T-helper 1 cell treated with Interleukin-12 subunit alpha and Interleukin-12 subunit beta and Interleukin-4 antibody, amounts not matched to agents 30 ng/mL and 1 ng/mL, for 36 hours (primary cell): ENCODE measurements around the gene PLXDC2. TPM values are rescaled to one million over a fixed set of nuclear protein-coding genes. Genes with fewer than 3 reads are reported as not detected.

ENCODE experiments used
- intact Hi-C: fragments of 100-400 bp; cut with micrococcal nuclease; formaldehyde crosslinking; loops from one replicate; pipeline ENCODE4 v1.15.1; 2024
- total RNA-seq: library from RNA; stranded (reverse); gene quantifications from 2 replicates; pipeline ENCODE4 v1.2.3, GENCODE V29; 2022

The PLXDC2 gene
- total RNA-seq, 1 donor from 2014 or later, result 0.10 TPM

DNA sequence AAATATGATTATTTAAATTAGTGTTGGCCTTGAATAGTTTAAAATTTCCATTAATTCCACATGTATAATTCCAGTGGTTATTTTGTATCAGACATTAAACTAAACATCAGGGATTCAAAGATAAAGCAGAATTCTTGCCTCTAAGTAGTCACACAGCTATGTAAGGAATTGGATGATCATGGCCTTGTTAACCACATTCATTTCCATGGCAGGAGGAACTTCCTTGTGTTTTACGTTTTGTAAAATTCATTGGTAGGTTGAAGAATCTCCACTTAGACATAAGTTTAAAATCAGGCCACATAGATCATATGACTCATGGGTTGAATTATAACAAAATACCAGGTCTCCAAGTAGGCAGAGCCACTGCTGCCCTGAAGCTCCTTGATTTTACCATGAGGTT is 289.7 kb downstream of the PLXDC2 start:
- intact Hi-C loops, result no loop called here

DNA sequence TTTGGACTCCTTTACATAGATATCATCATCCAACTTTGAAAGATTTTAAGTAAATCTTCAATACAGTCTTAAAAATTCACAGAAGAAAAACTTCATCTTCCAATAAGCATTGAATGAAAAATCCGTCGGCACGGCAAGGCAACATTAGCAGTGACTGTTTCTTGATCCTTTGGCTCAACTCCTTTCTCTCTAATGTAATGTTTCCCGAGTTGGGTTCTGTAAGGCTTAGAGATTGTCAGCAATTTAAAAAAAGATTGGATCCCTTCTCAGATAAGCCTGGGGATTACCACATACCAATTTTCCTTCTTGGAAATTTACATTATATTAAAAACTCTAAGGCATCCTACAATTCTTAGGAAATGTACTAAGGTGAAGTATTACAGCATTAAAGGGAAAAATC is 291.8 kb downstream of the PLXDC2 start:
- intact Hi-C loops, result no loop called here

DNA sequence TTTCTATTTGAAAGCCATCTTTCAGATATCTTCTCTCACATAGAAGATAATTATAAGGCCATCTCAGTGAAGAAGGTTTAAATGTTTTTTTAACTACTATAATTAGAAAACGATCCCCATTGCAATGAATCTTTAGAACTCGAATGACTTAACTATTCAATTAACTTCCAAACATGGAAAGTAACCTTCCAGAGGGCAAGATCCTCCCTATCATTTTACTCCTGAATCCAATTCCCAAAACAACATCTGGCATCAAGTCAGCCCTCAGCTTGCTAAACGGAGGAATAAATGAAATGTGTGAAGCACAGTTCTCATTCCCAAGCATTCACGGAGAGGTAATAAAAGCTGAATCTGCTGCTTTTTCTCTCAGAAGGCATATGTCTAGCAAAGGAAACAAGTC is 293.4 kb downstream of the PLXDC2 start:
- intact Hi-C loops, result no loop called here

DNA sequence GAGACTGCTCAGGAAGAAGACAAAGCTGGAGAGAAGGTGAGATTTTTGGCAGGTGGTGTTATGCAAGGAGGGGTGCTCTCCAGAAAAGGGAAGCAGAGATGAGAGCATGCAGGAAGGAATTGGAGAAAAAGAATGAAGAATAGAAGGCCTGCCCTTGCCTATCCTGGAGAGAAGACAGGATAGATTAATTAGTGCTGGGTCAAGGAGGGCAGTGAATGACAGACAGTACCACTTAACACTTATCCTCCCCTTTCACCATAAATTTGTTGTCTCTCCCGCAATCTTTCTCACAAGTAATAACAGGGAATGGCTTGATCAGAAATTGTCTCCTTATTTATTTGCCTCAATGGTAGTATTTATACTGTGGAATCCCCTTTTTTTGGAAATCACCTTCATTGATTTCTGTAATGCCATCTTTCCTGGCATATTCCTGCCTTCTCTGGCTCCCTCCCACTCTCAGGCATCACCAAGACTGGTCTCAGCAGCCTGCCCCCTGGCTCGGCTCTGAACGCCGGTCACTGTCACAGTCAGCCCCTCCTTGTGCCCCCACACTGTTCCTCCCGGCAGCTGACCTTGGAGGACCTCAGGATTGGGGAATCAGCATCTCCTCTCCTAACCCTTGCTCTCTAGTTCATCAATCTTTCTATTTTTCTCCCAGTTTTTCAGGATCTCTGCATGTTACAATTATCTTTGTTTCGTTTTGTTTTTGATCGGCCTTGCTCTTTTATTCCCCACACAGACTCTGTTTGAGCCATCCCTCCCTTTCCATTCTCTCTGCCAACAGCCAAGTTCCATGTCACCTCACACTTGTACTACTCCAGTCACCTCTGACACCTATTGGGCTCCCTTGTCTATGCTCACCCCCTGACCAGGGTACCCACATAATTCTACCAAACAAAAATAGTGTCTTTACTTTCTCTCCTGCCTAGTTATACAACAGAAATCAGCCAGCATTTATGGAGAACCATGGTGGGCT is 294.2 kb downstream of the PLXDC2 start:
- intact Hi-C loops, result no loop called here

DNA sequence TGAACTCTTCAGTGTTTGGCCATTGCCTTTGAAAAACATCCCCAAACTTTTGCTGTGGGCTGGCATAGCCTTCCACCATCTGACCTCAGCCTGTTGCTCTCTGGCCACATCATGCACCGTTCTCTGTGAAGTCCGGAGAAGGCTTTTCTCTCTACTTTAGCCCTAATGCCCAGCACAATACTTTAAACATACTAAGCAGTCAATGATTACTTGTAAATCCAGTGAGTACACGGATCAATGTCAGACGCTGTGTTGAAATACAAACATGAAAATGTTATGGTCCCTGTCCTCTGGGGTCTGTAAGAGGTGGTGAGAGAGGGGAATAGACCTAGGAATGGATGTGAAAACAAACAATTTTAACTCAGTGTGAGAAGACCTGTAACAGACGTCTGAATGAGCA is 297.9 kb downstream of the PLXDC2 start:
- intact Hi-C loops, result no loop called here

DNA sequence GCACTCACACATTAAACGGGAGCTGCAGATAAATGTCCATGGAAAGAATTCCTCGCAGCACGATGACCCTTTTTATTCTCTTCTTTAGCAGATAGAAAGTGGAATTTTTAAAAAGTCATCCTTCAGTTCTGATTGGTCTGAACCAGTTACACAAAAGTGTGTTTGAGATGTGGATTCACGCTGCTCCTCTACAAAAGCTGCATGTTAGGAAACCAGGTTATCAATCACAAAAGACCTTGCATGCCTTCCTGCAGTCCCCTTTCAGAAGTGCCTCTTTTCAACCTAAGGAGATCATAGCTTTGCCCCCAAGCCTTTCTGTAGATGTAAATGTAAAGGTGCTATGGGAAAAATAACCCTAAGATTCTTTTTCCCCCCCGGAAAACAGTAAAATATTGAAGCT is 299.7 kb downstream of the PLXDC2 start:
- intact Hi-C loops, result no loop called here

DNA sequence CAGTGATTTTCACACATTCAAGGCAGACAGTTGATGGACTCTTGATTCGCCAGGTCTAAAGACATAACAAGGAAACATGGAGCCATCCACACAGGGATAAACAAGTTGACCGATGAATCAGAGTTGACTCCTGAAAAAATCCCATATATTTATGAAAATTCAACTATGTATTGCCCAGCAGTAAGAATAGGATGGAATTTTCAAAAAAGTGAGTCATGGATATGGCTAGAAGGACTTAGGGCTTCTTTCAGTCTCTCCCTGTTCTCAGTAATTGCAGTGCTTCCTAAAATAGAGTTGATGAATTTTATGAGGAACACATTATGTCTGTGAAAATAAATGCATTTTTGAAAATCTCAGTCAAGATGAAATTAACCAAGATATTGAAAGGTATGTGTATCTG is 301.2 kb downstream of the PLXDC2 start:
- intact Hi-C loops, result no loop called here

DNA sequence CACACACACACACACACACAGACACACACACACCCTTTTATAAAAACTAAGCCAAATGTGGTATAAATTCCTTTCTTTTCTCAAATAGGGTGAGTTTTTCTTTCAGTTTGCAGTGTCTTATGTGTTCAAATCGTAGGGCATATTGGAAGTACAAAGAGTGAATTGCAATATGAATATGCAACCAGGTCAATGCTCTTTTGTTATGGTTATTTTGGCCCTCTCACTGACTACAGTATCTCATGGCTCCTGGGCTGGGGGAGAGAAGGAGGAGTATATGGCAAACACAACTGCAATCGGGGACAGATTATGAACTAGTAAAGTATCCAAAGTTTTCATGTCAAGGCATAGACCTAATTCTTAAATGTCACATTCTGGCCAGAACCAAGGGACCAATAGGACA is 301.9 kb downstream of the PLXDC2 start:
- intact Hi-C loops, result no loop called here

DNA sequence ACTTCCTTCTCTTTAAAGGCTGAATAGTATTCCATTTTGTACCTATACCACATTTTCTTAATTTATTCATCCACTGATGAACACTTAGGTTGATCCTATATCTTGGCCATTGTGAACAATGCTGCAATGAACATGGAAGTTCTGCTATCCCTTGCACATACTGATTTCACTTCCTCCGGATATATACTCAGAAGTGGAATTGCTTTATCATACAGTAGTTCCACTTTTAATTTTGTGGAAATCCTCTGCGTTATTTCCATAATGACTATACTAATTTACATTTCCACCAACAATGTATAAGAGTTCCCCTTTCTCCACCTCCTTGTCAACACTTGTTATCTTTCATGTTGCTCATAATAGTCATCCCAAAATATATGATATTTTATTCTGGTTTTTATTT is 312.6 kb downstream of the PLXDC2 start:
- intact Hi-C loops, result no loop called here

DNA sequence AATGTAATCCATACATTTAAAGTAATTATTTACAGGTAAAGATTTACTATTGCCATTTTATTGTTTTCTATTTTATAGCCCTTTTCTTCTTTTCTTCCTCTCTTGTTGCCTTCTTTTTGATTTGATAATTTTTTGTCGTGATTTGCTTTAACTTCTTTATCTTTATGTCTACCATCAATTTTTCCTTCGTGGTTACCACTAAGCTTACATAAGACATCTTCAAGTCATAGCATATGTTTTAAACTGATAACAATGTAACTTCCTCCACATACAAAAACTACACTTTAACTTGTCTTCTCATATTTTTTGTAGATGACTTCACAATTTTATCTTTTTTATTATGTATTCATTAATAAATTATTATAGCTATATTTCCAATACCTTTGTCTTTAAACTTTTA is 316.6 kb downstream of the PLXDC2 start:
- intact Hi-C loops, result no loop called here

DNA sequence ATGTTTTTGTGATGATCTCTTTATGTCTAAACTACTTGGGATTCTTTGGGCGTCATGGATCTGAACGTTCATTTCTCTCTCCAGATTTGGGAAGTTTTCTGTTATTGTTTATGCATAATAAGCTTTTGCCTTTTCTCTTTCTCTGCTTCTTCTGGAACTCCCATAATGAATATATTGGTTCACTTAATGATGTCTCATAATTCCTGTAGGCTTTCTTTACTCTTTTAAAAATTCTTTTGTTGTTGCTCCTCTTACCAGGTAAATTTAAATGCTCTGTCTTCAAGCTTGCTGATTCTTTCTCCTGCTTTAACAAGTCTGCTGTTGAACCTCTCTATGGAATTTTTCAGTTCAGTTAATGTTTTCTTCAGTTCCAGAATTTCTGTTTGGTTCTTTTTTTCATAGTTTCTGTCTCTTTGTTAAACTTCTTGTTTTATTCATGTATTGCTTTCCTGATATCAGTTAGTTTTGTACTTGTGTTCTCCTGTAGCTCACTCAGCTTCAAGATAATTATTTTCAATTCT is 317.5 kb downstream of the PLXDC2 start:
- intact Hi-C loops, result no loop called here

DNA sequence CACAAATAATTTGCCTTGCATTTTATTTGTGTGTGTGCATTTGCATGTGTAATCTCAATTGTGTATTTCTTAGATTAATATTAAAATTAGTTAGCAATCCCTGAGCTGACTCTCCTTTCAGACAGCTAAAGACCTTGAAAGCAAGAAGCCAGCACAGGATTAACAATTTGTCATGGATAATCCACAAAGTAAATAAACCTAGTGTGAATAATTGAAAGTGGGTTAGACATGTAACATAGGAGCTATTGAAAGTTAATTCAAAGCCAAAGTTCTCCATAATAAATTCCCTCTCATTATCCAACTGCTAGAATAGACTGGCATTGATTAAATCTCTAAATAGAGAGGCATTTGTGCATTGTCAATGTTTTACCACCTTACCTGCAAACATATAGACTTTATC is 326.1 kb downstream of the PLXDC2 start:
- intact Hi-C loops, result no loop called here

DNA sequence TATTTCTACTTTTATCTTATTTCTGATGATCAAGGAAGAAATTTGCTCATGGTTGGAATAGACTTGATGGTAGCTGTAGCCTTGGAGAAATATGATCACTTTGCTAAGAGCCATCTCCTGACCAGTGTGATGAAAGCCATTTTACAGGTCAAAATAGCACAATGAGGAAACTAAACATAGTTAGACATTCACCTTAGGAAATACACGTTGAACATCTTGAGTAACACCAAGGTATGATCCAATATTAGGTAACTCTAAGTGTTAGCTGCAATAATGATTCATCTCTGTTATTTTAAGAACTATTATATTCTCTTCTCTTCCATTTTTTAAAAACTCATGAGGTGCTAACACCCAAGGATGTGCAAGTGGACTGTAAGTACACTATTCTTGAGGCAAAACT is 328.0 kb downstream of the PLXDC2 start:
- intact Hi-C loops, result no loop called here

DNA sequence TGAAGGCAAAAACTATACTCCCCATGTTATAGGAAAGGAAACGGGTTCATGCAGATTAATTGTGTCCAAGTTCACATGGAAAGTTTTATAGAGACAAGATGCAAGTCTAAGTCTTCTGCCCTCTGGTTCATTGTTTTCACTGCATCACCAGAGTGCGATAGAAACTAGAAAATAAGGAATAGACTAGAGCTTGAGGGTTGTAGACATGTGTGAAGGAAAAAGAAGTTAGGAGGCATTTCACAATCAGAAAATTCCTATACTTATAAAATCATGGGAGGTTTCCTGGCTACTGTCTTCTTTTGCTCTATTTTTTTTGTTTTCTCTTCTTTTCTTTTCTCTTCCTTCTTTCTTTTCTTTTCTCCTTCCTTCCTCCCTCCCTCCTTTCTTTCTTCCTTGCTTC is 329.8 kb downstream of the PLXDC2 start:
- intact Hi-C loops, result no loop called here

DNA sequence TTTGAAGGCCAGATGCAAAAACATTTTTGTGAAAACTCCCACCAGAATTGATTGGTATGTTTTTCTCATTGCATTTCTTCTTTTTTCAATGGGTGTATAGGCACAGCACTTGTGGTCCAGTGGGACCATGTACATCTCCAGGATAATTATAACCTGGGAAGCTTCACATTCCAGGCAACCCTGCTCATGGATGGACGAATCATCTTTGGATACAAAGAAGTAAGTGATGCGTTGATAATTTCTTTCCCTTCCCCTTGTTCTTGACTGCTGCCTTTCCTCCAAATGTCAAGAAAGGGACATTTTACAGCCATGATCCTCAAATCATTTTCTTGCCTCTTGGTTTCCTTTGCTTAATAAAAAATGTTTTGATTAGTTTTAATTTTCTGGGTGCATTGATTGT is 331.5 kb downstream of the PLXDC2 start:
- intact Hi-C loops, result no loop called here

DNA sequence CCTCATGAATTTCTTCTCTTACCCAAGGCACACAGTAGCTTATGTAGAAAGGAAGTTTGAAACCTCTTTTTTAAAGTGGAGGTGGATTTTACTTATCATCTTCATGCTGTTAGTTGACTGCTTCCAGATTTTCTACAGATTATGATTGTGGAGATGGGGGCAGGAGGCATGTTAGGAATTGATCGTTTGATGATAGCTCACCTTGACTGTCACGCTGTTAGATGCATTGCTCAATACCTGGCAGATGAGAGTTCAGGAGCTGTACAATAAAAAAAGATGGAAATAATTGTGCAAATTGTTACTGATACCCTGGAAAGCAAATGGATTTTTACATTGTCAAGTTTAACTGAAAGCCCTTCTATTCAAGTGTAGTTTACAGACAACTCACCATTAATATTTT is 340.3 kb downstream of the PLXDC2 start:
- intact Hi-C loops, result no loop called here

DNA sequence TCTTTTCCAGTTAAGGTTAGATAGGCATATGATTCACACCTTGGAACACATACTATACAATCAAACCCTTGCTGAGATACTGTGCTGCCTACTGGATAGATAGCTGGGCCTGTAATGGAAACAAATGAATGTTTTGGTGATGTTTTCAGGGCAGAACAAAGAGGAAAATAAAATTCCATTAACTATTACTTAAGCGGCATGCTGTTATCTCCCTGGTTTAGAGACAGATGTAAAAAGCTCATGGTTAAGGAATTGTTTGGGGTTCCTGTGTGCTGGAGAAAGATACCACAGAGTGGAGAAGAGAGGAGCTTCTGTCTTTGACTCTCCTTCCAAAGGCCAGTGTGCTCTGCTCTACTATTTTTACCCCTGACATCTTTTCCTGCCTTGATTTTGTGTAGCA is 341.1 kb downstream of the PLXDC2 start:
- intact Hi-C loops, result no loop called here

DNA sequence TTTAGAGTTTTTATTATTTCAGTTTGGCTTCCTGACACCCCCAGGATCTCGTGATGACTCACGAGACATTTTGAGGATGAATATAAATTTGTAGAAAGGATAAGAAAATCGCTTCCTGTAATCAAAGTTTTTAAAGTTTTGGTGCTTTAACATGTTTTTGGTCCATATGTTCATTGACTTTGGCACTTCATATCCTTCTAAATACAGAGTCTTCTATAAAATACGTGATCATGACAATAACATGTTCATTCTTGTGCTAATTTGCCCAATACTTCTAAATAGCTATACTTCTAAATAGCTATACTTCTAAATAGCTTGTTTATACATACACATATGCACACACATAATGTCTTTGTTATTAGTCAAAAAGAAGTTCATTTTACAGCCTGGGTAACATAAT is 341.9 kb downstream of the PLXDC2 start:
- intact Hi-C loops, result no loop called here

DNA sequence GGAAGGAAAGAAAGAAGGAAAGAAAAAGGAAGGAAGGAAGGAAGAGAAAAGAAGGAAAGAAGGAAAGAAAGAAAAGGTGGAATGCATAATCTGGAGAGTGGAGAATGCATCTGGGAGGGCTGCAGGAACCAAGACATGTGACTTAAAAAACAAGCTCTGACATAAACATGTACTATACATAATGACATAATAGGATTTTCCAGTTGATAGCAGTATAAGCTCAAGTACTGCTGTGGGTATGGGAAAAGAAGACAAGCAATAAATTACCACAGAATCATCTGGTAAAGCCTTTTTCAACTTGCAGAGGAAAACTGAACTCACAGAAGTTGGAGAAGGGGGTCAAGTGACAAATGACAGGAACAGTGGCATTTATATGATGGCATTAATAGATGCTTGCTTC is 345.9 kb downstream of the PLXDC2 start:
- intact Hi-C loops, result no loop called here

DNA sequence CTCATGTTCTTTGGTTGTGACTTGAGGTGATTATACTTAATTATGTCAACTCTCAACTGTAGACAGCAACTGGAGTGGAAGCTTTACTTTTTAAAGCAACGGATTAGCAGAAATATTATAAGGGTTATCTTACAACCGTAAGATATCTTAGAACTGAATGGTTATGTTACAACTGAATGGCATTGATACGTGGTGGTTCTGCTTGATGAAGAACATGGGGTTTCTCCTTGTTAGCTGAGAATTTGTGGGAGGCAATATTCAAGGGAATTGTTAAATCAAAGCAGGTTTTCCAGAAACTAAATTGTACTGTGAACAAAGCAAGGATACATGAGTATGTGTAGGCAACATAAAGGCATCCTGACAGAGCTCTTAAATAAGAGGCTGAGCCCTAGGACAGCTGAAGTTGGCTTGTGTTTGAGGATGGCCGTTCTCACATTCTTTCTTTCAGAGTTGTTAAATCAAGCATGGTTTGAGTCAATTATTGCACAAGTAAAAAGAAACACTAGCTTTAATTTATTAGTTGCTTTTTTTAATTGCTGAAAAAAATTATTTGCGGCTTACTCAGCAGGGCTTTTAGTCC is 350.0 kb downstream of the PLXDC2 start:
- intact Hi-C loops, result no loop called here

DNA sequence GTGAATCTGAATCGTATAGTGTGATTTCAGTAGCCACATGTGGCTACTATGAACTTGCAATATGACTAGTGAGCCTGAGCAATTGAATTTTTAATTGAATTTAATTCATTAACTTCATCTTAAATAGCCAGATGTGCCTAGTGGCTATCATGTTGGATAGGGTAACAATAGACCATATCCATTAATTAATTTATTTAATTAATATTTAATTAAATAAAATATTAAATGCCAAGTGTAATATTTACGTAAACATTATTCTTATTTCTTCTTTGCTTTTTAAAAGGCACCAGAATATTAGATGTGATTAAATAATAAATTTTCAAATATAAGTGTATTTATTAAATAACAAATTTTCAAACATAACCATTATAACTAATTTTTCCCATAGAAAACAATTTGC is 354.4 kb downstream of the PLXDC2 start:
- intact Hi-C loops, result no loop called here

DNA sequence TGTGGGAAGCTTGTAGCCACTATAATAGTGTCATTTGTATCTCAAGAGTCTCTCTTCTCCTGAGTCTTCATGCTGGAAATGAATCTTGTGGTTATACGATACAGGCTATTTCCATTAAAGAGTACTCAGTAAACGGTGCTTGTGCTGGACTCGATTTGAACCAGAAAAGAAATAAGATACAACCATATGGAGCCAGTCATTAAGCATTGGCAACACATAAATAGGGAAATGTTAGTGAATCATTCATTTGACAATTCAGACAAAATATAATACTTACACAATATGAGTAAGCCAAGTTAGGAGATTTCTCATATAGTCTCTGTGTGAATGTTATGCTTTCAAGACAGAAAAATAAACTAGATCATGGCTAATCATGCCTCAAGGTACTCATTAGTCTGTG is 356.8 kb downstream of the PLXDC2 start:
- intact Hi-C loops, result no loop called here

DNA sequence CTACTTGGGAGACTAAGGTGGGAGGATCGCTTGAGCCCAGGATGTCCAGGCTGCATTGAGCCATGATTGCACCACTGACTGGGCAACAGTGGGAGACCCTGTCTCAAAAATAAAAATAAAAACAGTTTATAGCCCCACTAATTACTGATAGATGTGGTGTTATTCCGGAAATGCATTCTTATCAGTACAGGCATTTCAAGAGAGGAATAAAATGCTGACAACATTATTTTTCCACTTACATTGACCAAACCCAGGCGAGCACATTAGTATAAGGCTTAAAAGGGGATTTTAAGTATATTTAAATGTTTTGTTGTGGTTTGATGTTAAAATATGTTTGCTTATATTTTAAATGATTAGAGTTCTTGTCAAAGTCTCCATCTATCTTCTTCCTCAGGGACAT is 359.5 kb downstream of the PLXDC2 start:
- intact Hi-C loops, result no loop called here
